Nephron progenitor cell (in vitro differentiated cells): Measurements from ENCODE around the gene CTNNBIP1.

Source experiments
- DNase-seq: peaks from one replicate; pipeline ENCODE4 v3.0.0; 2021
- H3K27ac Mint-ChIP-seq: 2 replicates; pipeline ENCODE4 v1.8.0; 2021; ENCODE audit warnings: mild to moderate bottlenecking, moderate library complexity, mixed read lengths
- H3K27me3 Mint-ChIP-seq: 2 replicates; pipeline ENCODE4 v1.8.0; 2021; ENCODE audit warnings: mild to moderate bottlenecking, low read depth, mixed read lengths; ENCODE audit not compliant: poor library complexity
- H3K36me3 Mint-ChIP-seq: 2 replicates; pipeline ENCODE4 v1.8.0; 2021; ENCODE audit warnings: low read depth, mixed read lengths
- H3K4me1 Mint-ChIP-seq: 2 replicates; pipeline ENCODE4 v1.8.0; 2021; ENCODE audit warnings: mixed read lengths
- H3K4me3 Mint-ChIP-seq: 2 replicates; pipeline ENCODE4 v1.8.0; 2021; ENCODE audit warnings: mild to moderate bottlenecking, moderate library complexity, mixed read lengths
- H3K9me3 Mint-ChIP-seq: 2 replicates; pipeline ENCODE4 v1.8.0; 2021; ENCODE audit warnings: mild to moderate bottlenecking, moderate library complexity, mixed read lengths
- CTCF ChIP-seq: fragments of 200-600 bp; sonication (generic); IDR thresholded peaks from 2 replicates; pipeline ENCODE4 v1.5.0; 2021; ENCODE audit warnings: antibody characterized with exemption

CTNNBIP1 gene

GRCh38 chr1:9873385-9873784 lies 36.7 kb downstream of the CTNNBIP1 start:
- no peak overlapping the region for H3K27ac Mint-ChIP-seq
- no peak overlapping the region for H3K4me3 Mint-ChIP-seq
- DNase-seq = no peak

GRCh38 chr1:9872430-9873165 lies 37.5 kb downstream of the CTNNBIP1 start:
- no peaks in the 10 kb centered on the region for H3K9me3 Mint-ChIP-seq

More at GRCh38 chr1:9873385-9873784, 36.7 kb downstream of the CTNNBIP1 start:
- no peaks in the 10 kb centered on the region for H3K9me3 Mint-ChIP-seq
- H3K4me1 Mint-ChIP-seq = peaks cover 25% of the 10 kb centered on the region
- no peaks in the 10 kb centered on the region for H3K36me3 Mint-ChIP-seq
- no peak for TF ChIP-seq CTCF
- peaks cover 3% of the 10 kb centered on the region for H3K27me3 Mint-ChIP-seq

GRCh38 chr1:9871707-9872425 lies 38.2 kb downstream of the CTNNBIP1 start:
- no peak for DNase-seq
- Mint-ChIP-seq H3K4me3 (no peak overlapping the region), H3K27ac (no peak overlapping the region), H3K9me3 (no peaks in the 10 kb centered on the region), H3K4me1 (peaks cover 25% of the 10 kb centered on the region), H3K36me3 (no peaks in the 10 kb centered on the region), H3K27me3 (peaks cover 5% of the 10 kb centered on the region)
- no peak for TF ChIP-seq CTCF

More at GRCh38 chr1:9872430-9873165, 37.5 kb downstream of the CTNNBIP1 start:
- no peak for TF ChIP-seq CTCF
- Mint-ChIP-seq H3K27me3 (peaks cover 3% of the 10 kb centered on the region), H3K4me3 (no peak overlapping the region), H3K27ac (no peak overlapping the region), H3K36me3 (no peaks in the 10 kb centered on the region), H3K4me1 (peaks cover 25% of the 10 kb centered on the region)
- no peak for DNase-seq

GRCh38 chr1:9871021-9871420 lies 39.0 kb downstream of the CTNNBIP1 start:
- Mint-ChIP-seq H3K27me3 (peaks cover 7% of the 10 kb centered on the region), H3K36me3 (no peaks in the 10 kb centered on the region), H3K4me1 (peaks cover 25% of the 10 kb centered on the region), H3K9me3 (no peaks in the 10 kb centered on the region), H3K27ac (no peak overlapping the region), H3K4me3 (no peak overlapping the region)
- DNase-seq = no peak
- no peak for TF ChIP-seq CTCF

GRCh38 chr1:9870572-9870971 lies 39.5 kb downstream of the CTNNBIP1 start:
- H3K27ac Mint-ChIP-seq = no peak overlapping the region
- DNase-seq = no peak
- peaks cover 22% of the 10 kb centered on the region for H3K4me1 Mint-ChIP-seq
- no peaks in the 10 kb centered on the region for H3K36me3 Mint-ChIP-seq
- no peak overlapping the region for H3K4me3 Mint-ChIP-seq
- TF ChIP-seq CTCF = no peak
- H3K9me3 Mint-ChIP-seq = no peaks in the 10 kb centered on the region
- H3K27me3 Mint-ChIP-seq = peaks cover 7% of the 10 kb centered on the region
